ENCODE results near the gene WDR7.

- no peak for TF ChIP-seq CTCF (IDR thresholded peaks at IDR 0.05)
- no peak for TF ChIP-seq POLR2A (IDR thresholded peaks at IDR 0.05)
- no peak for TF ChIP-seq EP300 (IDR thresholded peaks at IDR 0.05)
Observed at GRCh38 chr18:56659111-56659510, 8.0 kb downstream of the WDR7 start.
